Small intestine (tissue), 7 donors: ENCODE measurements around the gene SCN5A. TPM values are rescaled to one million over a fixed set of nuclear protein-coding genes. Genes with fewer than 3 reads are reported as not detected.

ENCODE experiments used
- DNase-seq, 2 donors: peaks; one replicate each; pipeline versions ENCODE4 v3.0.0 to v3.0.0-alpha.2; 2013
- FAIRE-seq: peaks from 2 replicates; lab custom pipeline; 2012; peaks lifted over from hg19 to GRCh38; lab: Jason Lieb, UNC
- H3K27ac ChIP-seq, 3 donors: one replicate each; pipeline ENCODE4 v1.5.1; 2013; ENCODE audit warnings: low read length in 2 of 3, mild to moderate bottlenecking in 2 of 3, control low read depth in 1 of 3, inconsistent platforms in 1 of 3, low read depth in 1 of 3, moderate library complexity in 1 of 3
- H3K27me3 ChIP-seq, 3 donors: one replicate each; pipeline ENCODE4 v1.6.1; 2013; ENCODE audit warnings: low read length in 3 of 3, inconsistent platforms in 1 of 3; ENCODE audit not compliant: control insufficient read depth in 3 of 3, insufficient read depth in 3 of 3
- H3K36me3 ChIP-seq, 3 donors: one replicate each; pipeline ENCODE4 v1.6.1; 2013; ENCODE audit warnings: low read length in 3 of 3, inconsistent platforms in 1 of 3, low read depth in 1 of 3, mild to moderate bottlenecking in 1 of 3, moderate library complexity in 1 of 3; ENCODE audit not compliant: control insufficient read depth in 3 of 3, insufficient read depth in 2 of 3
- H3K4me1 ChIP-seq, 3 donors: one replicate each; pipeline ENCODE4 v1.6.1; 2013; ENCODE audit warnings: low read length in 2 of 3, inconsistent platforms in 1 of 3, low read depth in 1 of 3, mild to moderate bottlenecking in 1 of 3, moderate library complexity in 1 of 3; ENCODE audit not compliant: control insufficient read depth in 3 of 3, insufficient read depth in 2 of 3
- H3K4me3 ChIP-seq, 3 donors: one replicate each; pipeline ENCODE4 v1.5.1; 2013; ENCODE audit warnings: low read length in 3 of 3, control low read depth in 1 of 3, inconsistent platforms in 1 of 3, low read depth in 1 of 3, mild to moderate bottlenecking in 1 of 3, moderate library complexity in 1 of 3
- H3K9me3 ChIP-seq, 2 donors: one replicate each; pipeline ENCODE4 v1.6.1; 2013; ENCODE audit warnings: low read depth in 1 of 2, low read length in 1 of 2; ENCODE audit not compliant: control insufficient read depth in 2 of 2, insufficient read depth in 1 of 2
- WGBS, 3 donors: extraction: QIAGEN DNeasy Blood & Tissue Kit; methylation state at CpG; one replicate each; pipeline ENCODE4 v1.1.7; 2013; 5-methylcytosine and 5-hydroxymethylcytosine counted together
- polyA plus RNA-seq, 4 donors: library from polyadenylated mRNA; stranded (reverse) in 3 of 4; unstranded in 1 of 4; fragments of 200-250 nt in 3 of 4; fragments of 120-200 nt in 1 of 4; gene quantifications; one replicate each; pipeline versions ENCODE4 v1.2.1 to v1.2.3, GENCODE V29; 2013
- donor health status: healthy with polysubstance abuse.
- donor health status: control.
- donor health status: control.
- donor health status: Bipolar disorder and iron deficiency.
- donor health status: healthy.

SCN5A gene
- polyA plus RNA-seq, 4 donors, result 0.27 to 0.75 (median 0.68) TPM; not detected in 1

DNA sequence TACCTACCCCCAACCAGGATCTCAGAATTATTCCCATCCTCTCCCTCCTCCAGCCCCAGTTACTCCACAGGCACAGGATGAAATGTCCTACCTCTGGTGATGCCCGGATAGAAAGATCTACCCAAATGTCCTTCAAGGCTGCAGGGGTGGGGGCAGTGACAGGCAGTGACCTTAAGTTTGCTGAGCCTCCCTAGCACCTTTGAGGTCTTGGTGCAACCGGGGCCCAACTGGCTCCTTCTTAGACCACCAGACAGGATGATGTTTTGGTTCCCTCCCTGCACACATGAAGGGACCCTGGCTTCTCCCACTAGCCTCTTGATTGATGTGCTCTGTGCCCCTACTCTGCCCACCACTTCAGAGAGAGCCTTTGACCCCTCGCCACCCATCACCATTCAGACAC, 117.0 kb downstream of the SCN5A start:
- Histone ChIP-seq H3K4me1 (no peaks in the 10 kb centered on the region), H3K27me3 (no peaks in the 10 kb centered on the region), H3K27ac (no peak overlapping the region), H3K9me3 (peaks cover 0 to 6% of the 10 kb centered on the region in 2 donors), H3K4me3 (no peak overlapping the region), H3K36me3 (peaks cover 0 to 7% (median 0%) of the 10 kb centered on the region in 3 donors)
- no peak for DNase-seq
- no peak for FAIRE-seq
- WGBS, 3 donors, result 61 to 72% (median 63%) methylated on average over 3 of the region's 3 CpGs

DNA sequence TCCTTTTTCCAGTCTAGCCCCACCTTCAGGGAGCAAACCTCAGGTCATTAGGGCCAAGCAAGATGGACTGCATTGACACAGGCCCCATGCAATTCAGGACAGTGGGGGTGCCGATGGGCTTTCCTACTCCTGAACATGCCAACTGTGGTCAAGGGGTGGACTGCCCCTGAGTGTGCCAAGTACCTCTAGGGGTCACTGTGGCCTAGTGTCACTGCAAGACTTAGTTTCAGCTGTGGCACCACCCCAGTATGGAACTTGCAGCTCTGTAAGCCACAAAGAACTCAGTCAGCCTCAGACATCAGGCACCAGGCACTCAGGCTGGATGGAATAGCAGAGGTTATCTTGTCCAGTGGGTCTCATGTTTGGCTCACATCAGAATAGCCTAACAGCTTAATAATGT, 121.0 kb downstream of the SCN5A start:
- WGBS, 3 donors, result 94 to 100% (median 99%) methylated on average over 1 of the region's 1 CpG
- Histone ChIP-seq H3K4me1 (no peaks in the 10 kb centered on the region), H3K27me3 (no peaks in the 10 kb centered on the region), H3K36me3 (peaks cover 4 to 25% (median 7%) of the 10 kb centered on the region in 3 donors), H3K4me3 (no peak overlapping the region), H3K27ac (no peak overlapping the region), H3K9me3 (no peaks in the 10 kb centered on the region)
- FAIRE-seq (no peak), DNase-seq (no peak)

DNA sequence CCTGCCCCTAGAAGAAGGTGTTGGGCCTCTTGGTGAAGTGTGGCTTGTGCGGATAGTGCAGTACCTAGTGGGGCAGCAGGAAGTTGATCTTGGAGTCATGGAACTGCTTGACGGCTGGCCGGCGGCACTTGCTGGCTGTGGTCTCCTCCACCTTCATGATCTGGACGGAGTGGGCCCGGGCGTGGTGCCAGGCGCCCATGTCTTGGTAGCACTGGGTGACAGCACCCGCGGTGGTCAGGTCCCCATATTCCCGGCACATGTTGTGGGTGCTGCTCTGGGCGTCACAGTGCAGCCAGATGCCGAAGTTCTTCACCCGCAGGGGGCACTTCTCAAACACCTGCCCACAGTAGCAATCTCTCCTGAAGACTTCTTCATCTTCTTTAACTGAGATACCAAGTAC, 122.7 kb downstream of the SCN5A start:
- DNase-seq (no peak), FAIRE-seq (no peak)
- H3K36me3 ChIP-seq, result peaks cover 4 to 25% (median 7%) of the 10 kb centered on the region in 3 donors
- H3K4me1 ChIP-seq, result no peaks in the 10 kb centered on the region
- WGBS, 3 donors, result 97 to 99% (median 97%) methylated on average over 14 of the region's 14 CpGs
- H3K27me3 ChIP-seq, result no peaks in the 10 kb centered on the region
- no peaks in the 10 kb centered on the region for H3K9me3 ChIP-seq
- H3K4me3 ChIP-seq, result no peak overlapping the region
- H3K27ac ChIP-seq, result no peak overlapping the region

DNA sequence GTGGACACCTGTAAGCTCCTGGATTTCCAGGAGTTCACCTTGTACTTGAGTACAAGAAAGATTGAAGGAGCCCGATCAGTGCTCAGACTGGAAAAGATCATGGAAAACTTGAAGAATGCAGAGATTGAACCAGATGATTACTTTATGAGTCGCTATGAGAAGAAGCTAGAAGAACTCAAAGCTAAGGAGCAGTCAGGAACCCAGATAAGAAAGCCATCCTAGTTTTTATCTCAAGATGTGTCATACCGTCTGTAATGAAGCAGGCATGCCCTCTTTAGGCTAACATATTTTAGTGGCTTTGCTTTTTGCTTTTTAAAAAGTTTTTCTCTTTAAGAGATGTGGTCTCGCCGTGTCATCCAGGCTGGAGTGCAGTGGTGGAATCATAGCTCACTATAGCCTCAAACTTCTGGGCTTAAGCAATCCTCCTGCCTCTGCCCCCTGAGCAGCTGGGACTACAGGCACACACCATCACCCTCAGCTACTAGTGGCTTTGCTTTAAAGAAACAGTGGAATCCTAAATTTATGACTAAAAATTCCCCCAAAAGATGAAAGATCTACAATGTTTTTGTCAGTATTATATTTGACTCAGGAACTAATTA, 125.2 kb downstream of the SCN5A start:
- Histone ChIP-seq H3K4me1 (no peaks in the 10 kb centered on the region), H3K27me3 (no peaks in the 10 kb centered on the region), H3K4me3 (no peak overlapping the region), H3K27ac (no peak overlapping the region), H3K36me3 (peaks cover 4 to 25% (median 7%) of the 10 kb centered on the region in 3 donors), H3K9me3 (no peaks in the 10 kb centered on the region)
- FAIRE-seq, result no peak
- WGBS, 3 donors, result 94 to 96% (median 95%) methylated on average over 5 of the region's 5 CpGs
- no peak for DNase-seq

DNA sequence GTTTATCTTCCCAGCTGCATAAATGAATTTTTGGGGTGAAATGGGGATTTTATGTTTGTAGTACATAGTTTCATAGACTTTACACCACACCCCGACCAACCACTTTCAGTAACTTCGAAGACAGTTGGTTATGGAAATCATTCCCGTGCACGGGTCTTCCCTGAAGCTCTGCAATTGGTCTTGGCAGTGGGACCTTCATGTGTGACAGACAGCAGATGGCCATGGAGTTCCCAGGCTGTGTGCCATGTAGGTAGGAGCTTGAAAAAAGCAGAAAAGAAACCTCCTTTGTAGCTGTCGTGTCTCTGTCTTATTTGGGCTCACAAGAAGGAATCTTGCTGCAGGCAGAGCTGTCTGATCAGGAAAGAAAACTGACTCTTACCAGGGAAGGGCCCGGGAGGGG, 127.5 kb downstream of the SCN5A start:
- 92 to 97% (median 95%) methylated on average over 6 of the region's 6 CpGs for WGBS, 3 donors
- Histone ChIP-seq H3K4me3 (no peak overlapping the region), H3K27me3 (no peaks in the 10 kb centered on the region), H3K36me3 (peaks cover 6 to 15% (median 7%) of the 10 kb centered on the region in 3 donors), H3K9me3 (no peaks in the 10 kb centered on the region), H3K4me1 (no peaks in the 10 kb centered on the region), H3K27ac (no peak overlapping the region)
- FAIRE-seq (no peak), DNase-seq (no peak)

DNA sequence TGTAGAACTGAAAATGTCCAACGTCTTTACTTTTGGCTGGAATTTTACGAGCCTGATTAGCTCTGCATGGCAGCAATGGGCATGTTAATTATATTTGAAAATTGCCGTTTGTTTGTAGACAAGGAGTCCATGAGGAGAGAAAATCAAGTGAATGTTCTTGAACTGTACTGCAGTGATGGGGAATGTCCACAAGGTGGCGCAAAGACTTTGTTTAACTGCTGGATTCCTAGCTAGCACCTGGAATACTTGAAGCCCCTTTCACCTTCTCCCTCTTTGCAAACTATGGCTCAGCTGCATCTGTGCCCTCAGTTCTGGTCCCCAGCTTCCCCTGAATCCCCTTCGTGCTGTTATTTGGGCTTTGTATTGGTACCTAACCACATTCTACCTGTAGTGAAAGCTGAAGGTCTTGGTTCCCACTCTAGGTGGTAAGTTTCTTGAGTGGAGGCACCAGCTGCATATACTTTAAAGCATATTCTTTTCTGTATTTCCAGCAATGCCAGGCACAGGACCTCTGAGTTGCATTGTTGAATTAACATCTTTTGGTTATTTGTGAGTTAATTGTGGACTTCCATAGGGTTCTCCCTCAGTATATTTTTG, 128.0 kb downstream of the SCN5A start:
- no peak overlapping the region for H3K4me3 ChIP-seq
- H3K36me3 ChIP-seq, result peaks cover 6 to 10% (median 7%) of the 10 kb centered on the region in 3 donors
- H3K27ac ChIP-seq, result no peak overlapping the region
- H3K4me1 ChIP-seq, result no peaks in the 10 kb centered on the region
- no peaks in the 10 kb centered on the region for H3K27me3 ChIP-seq
- no peaks in the 10 kb centered on the region for H3K9me3 ChIP-seq
- peak; percentile 72 to 74 for DNase-seq
- FAIRE-seq, result no peak
- WGBS, 3 donors, result 1 to 3% (median 1%) methylated on average over 5 of the region's 5 CpGs

DNA sequence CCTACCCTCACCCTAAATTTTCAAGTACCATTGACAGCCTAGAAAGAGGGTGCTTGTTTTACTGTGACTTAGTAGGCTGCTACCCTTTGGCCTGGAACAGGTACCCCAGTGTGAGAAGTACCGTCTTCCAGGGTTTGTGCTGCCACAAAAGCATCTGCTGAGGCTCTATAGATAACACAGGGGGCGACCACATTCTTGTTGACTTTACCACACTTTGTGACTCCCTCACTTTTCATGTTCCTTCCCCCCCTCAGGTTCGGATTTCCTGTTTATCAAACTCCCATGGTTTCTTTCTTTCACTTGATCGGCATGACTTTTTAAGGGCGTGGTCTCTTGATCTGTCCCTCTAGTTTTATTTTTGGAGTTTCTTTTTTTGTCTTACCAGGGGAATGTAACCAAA, 129.8 kb downstream of the SCN5A start:
- FAIRE-seq (no peak), DNase-seq (peak in 1 of 2 donors; percentile 26)
- WGBS, 3 donors, result 53 to 67% (median 65%) methylated on average over 5 of the region's 5 CpGs
- Histone ChIP-seq H3K9me3 (no peaks in the 10 kb centered on the region), H3K4me3 (no peak overlapping the region), H3K36me3 (peaks cover 2 to 11% (median 7%) of the 10 kb centered on the region in 3 donors), H3K27ac (no peak overlapping the region), H3K27me3 (no peaks in the 10 kb centered on the region), H3K4me1 (no peaks in the 10 kb centered on the region)

DNA sequence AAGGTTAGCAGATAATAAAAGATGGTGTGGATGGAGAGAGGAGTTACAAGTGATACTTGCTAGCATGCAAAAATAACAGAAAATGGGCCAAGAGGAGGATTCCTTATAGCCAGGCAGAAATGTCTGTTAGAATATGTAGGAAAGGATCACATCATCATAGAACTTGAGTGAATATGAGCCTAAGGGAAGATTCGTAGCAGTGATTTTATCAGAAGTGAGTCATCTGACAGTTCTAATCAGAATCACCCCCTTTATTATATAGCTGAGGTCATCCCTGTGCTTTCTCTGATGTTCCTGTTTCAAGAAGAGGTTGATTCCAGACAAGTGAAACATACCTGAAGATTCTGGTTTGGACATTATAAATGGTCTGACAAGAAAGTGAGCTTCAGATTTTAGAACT, 130.5 kb downstream of the SCN5A start:
- H3K36me3 ChIP-seq, result peaks cover 1 to 8% (median 2%) of the 10 kb centered on the region in 3 donors
- H3K27me3 ChIP-seq, result no peaks in the 10 kb centered on the region
- H3K4me3 ChIP-seq, result no peak overlapping the region
- no peaks in the 10 kb centered on the region for H3K9me3 ChIP-seq
- H3K4me1 ChIP-seq, result no peaks in the 10 kb centered on the region
- DNase-seq (no peak), FAIRE-seq (no peak)
- no peak overlapping the region for H3K27ac ChIP-seq
- 37 to 73% (median 63%) methylated on average over 1 of the region's 1 CpG for WGBS, 3 donors
